Neuronal stem cell (in vitro differentiated cells): Measurements from ENCODE around the gene PHKG2.

Source experiments
- DNase-seq: peaks from one replicate; pipeline ENCODE4 v3.0.0-alpha.2; 2013; ENCODE audit warnings: low spot score
- H2AFZ ChIP-seq: one replicate; pipeline ENCODE4 v1.6.1; 2013; ENCODE audit warnings: mild to moderate bottlenecking, low read length, inconsistent platforms
- H2AK5ac ChIP-seq: 2 replicates; pipeline ENCODE4 v1.6.1; 2013; ENCODE audit warnings: low read depth, mild to moderate bottlenecking, inconsistent platforms, low read length, moderate library complexity, mixed read lengths
- H2BK120ac ChIP-seq: 2 replicates; pipeline ENCODE4 v1.6.1; 2013; ENCODE audit warnings: low read depth, mild to moderate bottlenecking, inconsistent platforms, low read length, moderate library complexity, mixed read lengths
- H2BK12ac ChIP-seq: one replicate; pipeline ENCODE4 v1.6.1; 2013; ENCODE audit warnings: low read length, inconsistent platforms
- H2BK15ac ChIP-seq: 2 replicates; pipeline ENCODE4 v1.6.1; 2013; ENCODE audit warnings: mild to moderate bottlenecking, low read length, inconsistent platforms, mixed read lengths
- H2BK5ac ChIP-seq: one replicate; pipeline ENCODE4 v1.6.1; 2013; ENCODE audit warnings: inconsistent platforms, mild to moderate bottlenecking, low read length, moderate library complexity
- H3K14ac ChIP-seq: one replicate; pipeline ENCODE4 v1.6.1; 2013; ENCODE audit warnings: low read length, inconsistent platforms
- H3K18ac ChIP-seq: 2 replicates; pipeline ENCODE4 v1.6.1; 2013; ENCODE audit warnings: low read length, inconsistent platforms
- H3K23ac ChIP-seq: 2 replicates; pipeline ENCODE4 v1.6.1; 2013; ENCODE audit warnings: low read depth, mild to moderate bottlenecking, mixed read lengths, low read length, inconsistent platforms; ENCODE audit not compliant: poor library complexity
- H3K27ac ChIP-seq: replicated peaks from 3 replicates; pipeline ENCODE4 v1.5.1; 2013; ENCODE audit warnings: low read length, inconsistent platforms
- H3K27me3 ChIP-seq, 3 experiments: 2 replicates each; pipeline ENCODE4 v1.6.1; 2013; ENCODE audit warnings: low read length in 3 of 3, mild to moderate bottlenecking in 2 of 3, inconsistent platforms in 1 of 3, low read depth in 1 of 3, mixed read lengths in 1 of 3, moderate library complexity in 1 of 3; ENCODE audit not compliant: control insufficient read depth in 3 of 3, insufficient read depth in 3 of 3
- H3K36me3 ChIP-seq, 2 donors: replicated peaks in 1 of 2; 2 replicates each; pipeline ENCODE4 v1.6.1; 2013; ENCODE audit warnings: low read length in 2 of 2; ENCODE audit not compliant: control insufficient read depth in 2 of 2, insufficient read depth in 2 of 2
- H3K4ac ChIP-seq: 2 replicates; pipeline ENCODE4 v1.6.1; 2013; ENCODE audit warnings: inconsistent platforms, mild to moderate bottlenecking, low read length, moderate library complexity
- H3K4me1 ChIP-seq, 2 donors: 1 replicate in 1 of 2; 2 replicates in 1 of 2; pipeline ENCODE4 v1.6.1; 2013; ENCODE audit warnings: low read length in 2 of 2, low read depth in 1 of 2; ENCODE audit not compliant: control insufficient read depth in 2 of 2, insufficient read depth in 1 of 2
- H3K4me2 ChIP-seq: one replicate; pipeline ENCODE4 v1.6.1; 2013; ENCODE audit warnings: mild to moderate bottlenecking, low read length, inconsistent platforms; ENCODE audit not compliant: insufficient read depth, poor library complexity, severe bottlenecking
- H3K4me3 ChIP-seq, 2 donors: 2 replicates each; pipeline ENCODE4 v1.5.1; 2013; ENCODE audit warnings: low read length in 2 of 2, mild to moderate bottlenecking in 2 of 2, inconsistent platforms in 1 of 2, moderate library complexity in 1 of 2
- H3K79me1 ChIP-seq: one replicate; pipeline ENCODE4 v1.6.1; 2013; ENCODE audit warnings: low read depth, mild to moderate bottlenecking, inconsistent platforms, low read length, moderate library complexity
- H3K9ac ChIP-seq: one replicate; pipeline ENCODE4 v1.6.1; 2013; ENCODE audit warnings: mild to moderate bottlenecking, low read depth, low read length, inconsistent platforms; ENCODE audit not compliant: poor library complexity
- H3K9me3 ChIP-seq, 2 donors: replicated peaks in 1 of 2; 2 replicates each; pipeline versions ENCODE3 to v1.6.1; 2013; ENCODE audit warnings: low read length in 2 of 2, mild to moderate bottlenecking in 2 of 2, inconsistent platforms in 1 of 2, low read depth in 1 of 2, mixed read lengths in 1 of 2, moderate library complexity in 1 of 2; ENCODE audit not compliant: control insufficient read depth in 2 of 2, insufficient read depth in 1 of 2
- H4K8ac ChIP-seq: one replicate; pipeline ENCODE4 v1.6.1; 2013; ENCODE audit warnings: low read depth, mild to moderate bottlenecking, inconsistent platforms, low read length, moderate library complexity
- H4K91ac ChIP-seq: one replicate; pipeline ENCODE4 v1.6.1; 2013; ENCODE audit warnings: low read length, low read depth, mild to moderate bottlenecking, inconsistent platforms; ENCODE audit not compliant: poor library complexity
- WGBS, 2 donors: extraction: QIAGEN DNeasy Blood & Tissue Kit; methylation state at CpG; one replicate each; pipeline ENCODE4 v1.1.7; 2013; ENCODE audit warnings: missing lambda C conversion rate in 2 of 2, mixed read lengths in 1 of 2; ENCODE audit not compliant: insufficient read length in 2 of 2, insufficient replicate concordance in 1 of 2; ENCODE audit errors: extremely low coverage in 2 of 2; 5-methylcytosine and 5-hydroxymethylcytosine counted together

Gene PHKG2

GRCh38 chr16:30779596-30779995, 31.4 kb downstream of the PHKG2 start:
- Histone ChIP-seq H3K79me1 (peaks cover 8% of the 10 kb centered on the region), H3K9me3 (no peaks in the 10 kb centered on the region), H3K14ac (no peak overlapping the region), H3K27ac (no peak overlapping the region), H2AFZ (no peak overlapping the region), H3K27me3 (no peaks in the 10 kb centered on the region), H2AK5ac (no peak overlapping the region), H2BK120ac (no peak overlapping the region), H2BK12ac (no peak overlapping the region), H3K4ac (no peak overlapping the region), H3K4me2 (no peak overlapping the region), H2BK15ac (no peak overlapping the region), H2BK5ac (no peak overlapping the region), H4K8ac (no peak overlapping the region), H3K4me3 (no peak overlapping the region), H3K23ac (no peak overlapping the region), H3K4me1 (peaks cover 12 to 18% of the 10 kb centered on the region in 2 donors), H3K18ac (no peak overlapping the region), H3K9ac (no peak overlapping the region), H4K91ac (no peak overlapping the region), H3K36me3 (peaks cover 36 to 74% of the 10 kb centered on the region in 2 donors)
- DNase-seq = no peak
- WGBS, 2 donors = no CpG with 5 or more reads among the region's 6 CpGs

- WGBS, 2 donors = no CpG with 5 or more reads among the region's 3 CpGs
Measured at GRCh38 chr16:30780021-30780420, 31.8 kb downstream of the PHKG2 start.

GRCh38 chr16:30780549-30780948, 32.3 kb downstream of the PHKG2 start:
- Histone ChIP-seq H4K8ac (no peak overlapping the region), H3K18ac (no peak overlapping the region), H2AK5ac (no peak overlapping the region), H3K4ac (no peak overlapping the region), H3K9me3 (no peaks in the 10 kb centered on the region), H2BK120ac (no peak overlapping the region), H3K4me2 (no peak overlapping the region), H3K36me3 (peaks cover 38 to 83% of the 10 kb centered on the region in 2 donors), H3K9ac (no peak overlapping the region), H2AFZ (no peak overlapping the region), H2BK15ac (no peak overlapping the region), H3K4me3 (no peak overlapping the region), H2BK5ac (no peak overlapping the region), H4K91ac (no peak overlapping the region), H3K23ac (no peak overlapping the region), H3K79me1 (peaks cover 8% of the 10 kb centered on the region), H3K27ac (no peak overlapping the region), H3K14ac (no peak overlapping the region), H3K27me3 (no peaks in the 10 kb centered on the region), H3K4me1 (peaks cover 10 to 15% of the 10 kb centered on the region in 2 donors), H2BK12ac (no peak overlapping the region)
- no CpG with 5 or more reads among the region's 4 CpGs for WGBS, 2 donors
- no peak for DNase-seq

More at GRCh38 chr16:30780021-30780420, 31.8 kb downstream of the PHKG2 start:
- Histone ChIP-seq H3K23ac (no peak overlapping the region), H4K91ac (no peak overlapping the region), H3K9ac (no peak overlapping the region), H2AFZ (no peak overlapping the region), H3K4me3 (no peak overlapping the region), H3K79me1 (peaks cover 8% of the 10 kb centered on the region), H3K9me3 (no peaks in the 10 kb centered on the region), H3K27ac (no peak overlapping the region), H4K8ac (no peak overlapping the region), H3K36me3 (peaks cover 36 to 78% of the 10 kb centered on the region in 2 donors), H3K4me1 (peaks cover 10 to 16% of the 10 kb centered on the region in 2 donors), H3K4ac (no peak overlapping the region), H2BK5ac (no peak overlapping the region), H3K18ac (no peak overlapping the region), H2AK5ac (no peak overlapping the region), H3K14ac (no peak overlapping the region), H2BK15ac (no peak overlapping the region), H3K4me2 (no peak overlapping the region), H2BK120ac (no peak overlapping the region), H3K27me3 (no peaks in the 10 kb centered on the region), H2BK12ac (no peak overlapping the region)
- no peak for DNase-seq

- no peak overlapping the region for H3K4me2 ChIP-seq
Measured at GRCh38 chr16:30782486-30783279, 34.5 kb downstream of the PHKG2 start.

More at GRCh38 chr16:30782486-30783279, 34.5 kb downstream of the PHKG2 start:
- Histone ChIP-seq H2AK5ac (no peak overlapping the region), H3K4ac (no peak overlapping the region), H3K4me3 (peak overlapping the region in 1 of 2 donors; percentile 33), H2BK15ac (no peak overlapping the region), H3K9ac (no peak overlapping the region), H2AFZ (no peak overlapping the region), H3K79me1 (peaks cover 11% of the 10 kb centered on the region), H4K91ac (no peak overlapping the region), H3K27me3 (no peaks in the 10 kb centered on the region), H2BK5ac (no peak overlapping the region), H3K23ac (no peak overlapping the region), H3K4me1 (peaks cover 12 to 16% of the 10 kb centered on the region in 2 donors), H4K8ac (peak overlapping the region; percentile 24), H2BK12ac (no peak overlapping the region), H3K36me3 (peaks cover 36 to 73% of the 10 kb centered on the region in 2 donors), H3K9me3 (no peaks in the 10 kb centered on the region), H3K27ac (no peak overlapping the region), H3K14ac (no peak overlapping the region), H2BK120ac (no peak overlapping the region), H3K18ac (no peak overlapping the region)
- WGBS, 2 donors = no CpG with 5 or more reads among the region's 63 CpGs
- no peak for DNase-seq
